Urothelium cell line (cell line): Measurements from ENCODE around the gene DDX1.

Experiments used
- DNase-seq: peaks from one replicate; pipeline ENCODE4 v3.0.0; 2011; ENCODE audit warnings: low spot score, mixed read lengths
- FAIRE-seq: peaks from 2 replicates; lab custom pipeline; 2011; peaks lifted over from hg19 to GRCh38; lab: Jason Lieb, UNC

Gene DDX1

DNA sequence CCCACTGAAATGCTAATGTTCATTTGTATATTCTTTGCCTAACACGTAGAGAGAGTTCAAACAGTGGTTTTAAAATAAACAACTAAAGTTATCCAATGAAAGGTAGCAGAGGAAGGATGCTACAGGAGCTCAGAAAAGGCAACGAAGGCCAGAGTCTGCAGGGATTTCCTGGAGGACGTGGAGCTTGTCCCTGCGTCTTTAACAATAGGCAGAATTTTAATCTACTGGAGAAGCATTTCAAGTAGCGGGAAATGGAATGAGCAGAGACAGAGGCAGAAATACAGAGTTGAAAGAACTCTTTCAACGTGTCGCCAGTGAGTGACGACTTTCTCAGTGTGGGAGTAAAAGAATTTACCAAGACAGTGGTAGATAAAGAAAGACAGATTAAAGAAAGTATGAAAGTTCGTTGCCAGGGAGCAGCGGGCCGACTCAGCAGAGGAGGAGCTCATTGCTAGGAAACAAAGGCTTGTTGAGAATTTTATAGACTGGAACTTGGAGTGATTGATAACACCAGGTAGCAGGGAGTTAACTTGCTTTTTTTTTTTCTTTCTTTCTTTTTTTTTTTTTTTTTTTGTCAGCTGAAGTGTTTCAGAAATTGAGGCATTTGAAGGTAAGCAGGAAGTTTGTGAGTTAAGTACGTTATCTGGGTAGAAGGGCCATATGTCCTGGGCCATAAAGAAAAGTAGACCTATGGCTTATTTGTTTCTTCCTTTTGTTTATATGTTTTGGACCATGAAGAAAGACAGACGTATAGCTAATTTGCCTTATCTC is 29.9 kb upstream of the DDX1 start:
- FAIRE-seq: no peak
- peak; percentile 49 for DNase-seq

DNA sequence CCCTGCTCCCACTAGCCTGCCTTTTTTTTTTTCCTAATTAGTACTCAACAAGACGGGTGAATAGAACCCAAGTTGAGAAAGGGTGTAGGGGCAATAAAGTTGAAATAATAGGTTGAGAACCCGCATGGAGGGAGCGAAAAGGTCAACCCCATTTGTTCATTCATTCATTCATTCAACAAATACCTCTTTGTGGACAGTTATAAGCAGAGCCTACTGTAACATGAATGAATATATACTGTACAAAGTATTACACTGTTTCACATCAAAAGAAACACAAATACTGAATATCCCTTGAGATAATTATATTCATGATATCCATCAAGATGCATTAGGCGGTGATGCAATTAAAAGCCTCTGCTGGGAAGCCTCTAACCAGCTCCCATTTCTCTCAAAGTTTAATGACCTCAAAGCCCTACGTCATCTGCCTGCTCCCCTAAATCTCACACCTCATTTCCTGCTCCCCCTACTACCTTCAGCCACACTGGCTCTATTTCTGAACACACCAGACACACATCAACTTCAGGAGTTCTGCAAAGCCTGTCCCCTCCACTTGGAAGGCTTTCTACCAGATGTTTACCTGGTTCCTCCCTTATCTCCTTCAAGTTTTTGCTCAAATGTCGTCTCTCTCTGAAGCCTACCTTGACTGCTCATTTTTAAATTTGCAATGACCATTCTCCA is 29.2 kb upstream of the DDX1 start:
- FAIRE-seq (no peak), DNase-seq (no peak)

DNA sequence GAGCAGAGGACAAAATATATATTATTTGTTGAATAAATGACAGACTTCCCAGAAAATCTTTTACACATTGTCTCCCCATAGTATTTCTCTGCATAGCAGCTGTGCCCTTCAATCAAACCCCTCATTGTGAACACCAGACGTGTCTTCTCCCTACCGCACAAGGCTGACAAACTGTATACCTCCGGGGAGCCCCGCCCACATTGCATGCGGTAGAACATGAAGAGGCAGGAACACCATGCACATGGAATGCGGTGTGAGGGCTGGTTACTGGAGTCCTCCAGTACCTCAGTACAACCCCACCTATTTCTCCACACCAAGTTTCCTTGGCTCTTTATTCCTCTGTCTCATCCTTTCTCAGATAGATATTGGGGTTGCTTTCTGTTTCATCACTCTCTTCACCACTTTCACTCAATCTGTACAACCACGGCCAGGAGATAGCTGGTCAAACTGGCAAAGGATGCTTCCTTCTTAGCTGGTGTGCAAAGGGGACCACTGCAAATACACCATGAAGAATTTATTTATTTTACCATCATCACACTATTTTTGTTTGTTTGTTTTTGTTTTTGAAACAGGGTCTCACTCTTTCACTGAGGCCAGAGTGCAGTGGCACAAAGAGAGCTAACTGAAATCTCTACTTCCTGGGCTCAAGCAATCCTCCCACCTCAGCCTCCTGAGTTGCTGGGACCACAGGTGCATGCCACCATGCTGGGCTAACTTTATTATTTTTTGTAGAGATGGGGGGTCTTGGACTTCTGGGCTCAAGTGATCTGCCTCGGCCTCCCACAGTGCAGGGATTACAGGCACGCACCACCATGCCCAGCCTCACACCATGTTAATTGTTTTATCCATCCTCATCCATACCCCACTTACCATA is 28.2 kb upstream of the DDX1 start:
- no peak for FAIRE-seq
- DNase-seq: no peak

- DNase-seq: no peak
- no peak for FAIRE-seq
Observed at GRCh38 chr2:15565392-15565791, 26.3 kb upstream of the DDX1 start.

GRCh38 chr2:15565994-15566671 is 25.5 kb upstream of the DDX1 start:
- FAIRE-seq (no peak), DNase-seq (no peak)

DNA sequence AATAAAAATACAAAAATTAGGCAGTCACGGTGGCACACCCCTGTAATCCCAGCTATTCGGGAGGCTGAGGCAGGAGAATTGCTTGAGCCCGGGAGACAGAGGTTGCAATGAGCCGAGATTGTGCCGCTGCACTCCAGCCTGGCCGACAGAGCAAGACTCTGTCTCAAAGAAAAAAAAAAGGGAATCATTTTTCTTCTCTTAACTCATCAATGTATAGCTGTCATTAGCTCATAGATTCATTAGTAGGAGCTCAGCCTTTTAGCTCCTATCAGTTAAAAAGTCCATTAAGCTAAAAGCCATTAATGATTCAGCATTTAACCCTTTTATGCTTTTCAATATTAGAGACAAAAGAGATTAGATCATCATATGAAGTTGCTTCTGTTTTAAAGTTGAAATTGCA is 24.8 kb upstream of the DDX1 start:
- DNase-seq: no peak
- FAIRE-seq: no peak

DNA sequence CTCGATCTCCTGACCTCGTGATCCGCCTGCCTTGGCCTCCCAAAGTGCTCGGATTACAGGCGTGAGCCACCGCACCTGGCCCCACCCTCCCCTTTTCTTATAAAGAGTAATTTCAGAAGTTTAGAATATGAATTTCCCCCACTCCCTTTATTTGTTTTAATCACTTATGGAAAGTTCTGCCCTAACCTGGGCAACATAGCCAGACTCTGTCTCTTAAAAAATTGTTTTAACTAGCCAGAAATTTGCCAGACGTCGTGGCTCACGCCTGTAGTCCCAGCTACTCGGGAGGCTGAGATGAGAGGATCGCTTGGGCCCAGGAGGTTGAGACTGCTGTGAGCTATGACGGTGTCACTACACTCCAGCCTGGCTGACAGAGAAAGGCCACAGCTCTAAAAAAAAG is 22.8 kb upstream of the DDX1 start:
- DNase-seq (no peak), FAIRE-seq (no peak)

- DNase-seq: no peak
- no peak for FAIRE-seq
Observed at GRCh38 chr2:15570104-15570503, 21.6 kb upstream of the DDX1 start.

DNA sequence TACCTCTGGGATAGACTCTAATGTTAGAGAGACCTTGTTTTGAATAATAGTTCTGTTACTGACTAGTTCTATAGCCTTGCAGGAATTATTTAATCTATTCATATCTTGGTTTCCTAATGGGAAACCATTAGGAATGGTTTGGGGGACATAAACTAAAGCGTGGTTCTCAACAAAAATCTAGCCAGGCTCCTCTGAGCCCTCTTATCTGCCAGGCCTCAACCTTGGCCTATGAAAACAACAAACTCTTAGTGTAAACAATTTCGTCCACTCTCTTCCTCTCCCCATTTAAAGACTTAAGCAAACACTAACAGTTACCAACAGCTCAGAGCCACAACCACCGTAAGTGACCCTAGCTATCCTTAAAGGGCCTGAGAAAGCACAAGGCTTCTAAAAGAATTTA is 19.9 kb upstream of the DDX1 start:
- no peak for FAIRE-seq
- DNase-seq: no peak

GRCh38 chr2:15577071-15577735 is 14.5 kb upstream of the DDX1 start:
- peak; percentile 20 for FAIRE-seq
- DNase-seq: peak; percentile 78

DNA sequence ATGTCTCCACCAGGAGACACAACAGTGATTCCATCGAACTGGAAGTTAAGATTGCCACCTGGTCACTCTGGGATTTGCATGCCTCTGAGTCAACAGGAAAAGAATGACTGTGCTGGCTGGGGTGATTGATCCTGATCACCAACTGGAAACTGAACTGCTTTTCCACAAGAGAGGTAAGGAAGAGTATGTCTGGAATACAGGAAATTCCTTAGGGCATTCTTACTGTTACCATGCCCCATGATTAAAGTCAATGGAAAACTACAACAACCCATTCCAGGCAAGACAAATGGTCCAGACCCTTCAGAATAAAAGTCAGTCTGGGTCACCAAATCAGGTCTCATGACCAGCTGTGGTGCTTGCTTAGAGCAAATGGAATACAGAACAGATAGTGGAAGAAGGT is 12.0 kb upstream of the DDX1 start:
- DNase-seq (no peak), FAIRE-seq (no peak)

GRCh38 chr2:15580451-15580850 is 11.2 kb upstream of the DDX1 start:
- FAIRE-seq (no peak), DNase-seq (no peak)

GRCh38 chr2:15582710-15583357 is 8.8 kb upstream of the DDX1 start:
- DNase-seq (no peak), FAIRE-seq (no peak)

DNA sequence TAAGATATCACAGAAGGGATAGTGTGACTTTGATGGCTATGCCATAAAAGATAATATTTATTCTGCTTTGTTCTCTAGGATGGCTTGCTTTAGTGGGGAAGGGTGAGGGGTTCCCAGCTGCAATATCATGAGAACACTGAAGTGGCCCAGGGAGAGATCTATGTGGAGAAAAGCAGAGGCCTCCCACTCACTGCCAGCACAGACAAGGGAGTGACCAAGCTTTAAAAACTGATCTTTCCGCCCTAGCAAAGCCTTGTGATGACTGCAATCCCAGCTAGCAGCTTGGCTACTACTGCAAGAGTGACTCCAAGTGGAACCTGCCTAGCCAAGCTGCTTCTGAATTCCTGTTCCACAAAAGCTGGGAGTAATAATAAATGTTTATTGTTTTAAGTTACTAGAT is 7.8 kb upstream of the DDX1 start:
- FAIRE-seq (no peak), DNase-seq (no peak)

DNA sequence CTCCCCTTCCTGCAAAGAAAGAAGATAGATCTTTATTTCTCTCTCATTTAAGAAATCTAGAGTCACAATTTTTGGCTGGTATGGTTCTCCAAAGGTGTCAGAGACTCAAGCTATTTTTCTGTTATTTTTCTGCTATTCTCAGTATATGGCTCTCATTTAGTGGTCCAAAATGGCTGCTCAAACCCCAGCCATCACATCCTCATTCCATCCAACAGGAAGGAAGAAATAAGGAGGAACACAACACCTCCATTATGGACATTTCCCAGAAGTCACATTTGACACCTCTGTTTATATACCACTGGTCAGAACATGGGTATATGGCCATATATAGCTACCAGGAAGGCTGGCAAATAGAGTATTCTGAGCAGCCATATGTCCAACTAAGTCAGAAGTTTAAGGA is 7.4 kb upstream of the DDX1 start:
- no peak for FAIRE-seq

GRCh38 chr2:15584767-15585469 is 6.8 kb upstream of the DDX1 start:
- FAIRE-seq: peak; percentile 9
- no peak for DNase-seq

More for the DNA sequence above, 7.4 kb upstream of the DDX1 start:
- no peak for DNase-seq

- no peak for FAIRE-seq
- peak; percentile 64 for DNase-seq
Observed at GRCh38 chr2:15588329-15588919, 3.2 kb upstream of the DDX1 start.

DNA sequence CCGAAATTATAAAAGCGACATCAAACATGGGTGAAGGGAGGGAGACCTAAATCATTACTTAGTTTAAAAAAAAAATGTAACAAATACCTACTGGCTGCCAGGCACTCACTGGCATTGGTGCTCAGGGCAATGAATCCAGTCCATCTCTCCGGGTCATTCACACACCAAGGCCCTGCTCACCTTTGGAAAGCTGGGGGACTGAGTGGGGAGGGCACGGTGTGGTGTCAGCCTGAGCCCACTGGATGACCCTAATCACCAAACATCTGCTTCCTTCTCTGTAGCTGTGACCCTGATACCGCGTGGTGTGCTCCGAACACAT is 336 bp upstream of the DDX1 start:
- FAIRE-seq (no peak), DNase-seq (no peak)

GRCh38 chr2:15593327-15593705 is 1.6 kb downstream of the DDX1 start:
- FAIRE-seq: no peak
- DNase-seq: no peak
